Measurements from ENCODE around the gene DAAM1.
A peak's percentile ranks its signal among the peaks of the same experiment; 100 is the strongest.

Gene DAAM1

GRCh38 chr14:59377991-59378601, 189.6 kb downstream of the DAAM1 start:
- Histone ChIP-seq H3K79me2 (no peaks in the 10 kb centered on the region), H3K4me1 (peaks cover 15% of the 10 kb centered on the region), H3K9ac (no peak overlapping the region), H3K27ac (no peak overlapping the region), H3K27me3 (ENCODE audit: control insufficient read depth, insufficient read depth, low read length) (no peaks in the 10 kb centered on the region), H3K4me2 (ENCODE audit: low read length) (no peak overlapping the region), H3K9me3 (ENCODE audit: control insufficient read depth, low read length) (no peaks in the 10 kb centered on the region), H2AFZ (peak overlapping the region; percentile 71), H3K4me3 (ENCODE audit: low read depth, low read length) (no peak overlapping the region), H3K36me3 (ENCODE audit: control insufficient read depth, insufficient read depth, low read length) (no peaks in the 10 kb centered on the region)
- TF ChIP-seq, protein P1, sequence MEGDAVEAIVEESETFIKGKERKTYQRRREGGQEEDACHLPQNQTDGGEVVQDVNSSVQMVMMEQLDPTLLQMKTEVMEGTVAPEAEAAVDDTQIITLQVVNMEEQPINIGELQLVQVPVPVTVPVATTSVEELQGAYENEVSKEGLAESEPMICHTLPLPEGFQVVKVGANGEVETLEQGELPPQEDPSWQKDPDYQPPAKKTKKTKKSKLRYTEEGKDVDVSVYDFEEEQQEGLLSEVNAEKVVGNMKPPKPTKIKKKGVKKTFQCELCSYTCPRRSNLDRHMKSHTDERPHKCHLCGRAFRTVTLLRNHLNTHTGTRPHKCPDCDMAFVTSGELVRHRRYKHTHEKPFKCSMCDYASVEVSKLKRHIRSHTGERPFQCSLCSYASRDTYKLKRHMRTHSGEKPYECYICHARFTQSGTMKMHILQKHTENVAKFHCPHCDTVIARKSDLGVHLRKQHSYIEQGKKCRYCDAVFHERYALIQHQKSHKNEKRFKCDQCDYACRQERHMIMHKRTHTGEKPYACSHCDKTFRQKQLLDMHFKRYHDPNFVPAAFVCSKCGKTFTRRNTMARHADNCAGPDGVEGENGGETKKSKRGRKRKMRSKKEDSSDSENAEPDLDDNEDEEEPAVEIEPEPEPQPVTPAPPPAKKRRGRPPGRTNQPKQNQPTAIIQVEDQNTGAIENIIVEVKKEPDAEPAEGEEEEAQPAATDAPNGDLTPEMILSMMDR (IDR thresholded peaks at IDR 0.05), result no peak

DNA sequence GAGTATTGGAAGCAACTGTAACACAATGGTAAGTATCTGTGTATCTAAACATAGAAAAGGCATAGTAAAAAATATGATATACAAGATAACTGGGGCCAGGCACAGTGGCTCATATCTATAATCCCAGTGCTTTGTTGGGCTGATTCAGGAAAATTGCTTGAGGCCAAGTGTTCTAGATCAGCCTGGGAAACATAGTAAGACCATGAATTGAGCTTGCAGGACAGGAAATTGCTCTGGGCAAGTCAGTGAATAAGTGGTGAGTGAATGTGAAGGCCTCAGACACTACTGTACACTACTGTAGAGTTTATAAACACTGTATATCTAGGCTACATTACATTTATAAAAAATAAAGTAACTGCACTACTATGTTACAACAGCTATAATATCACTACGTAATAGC, 201.5 kb downstream of the DAAM1 start:
- Histone ChIP-seq H3K4me2 (ENCODE audit: low read length) (no peak overlapping the region), H3K27ac (no peak overlapping the region), H3K79me2 (no peaks in the 10 kb centered on the region), H3K27me3 (ENCODE audit: control insufficient read depth, insufficient read depth, low read length) (no peaks in the 10 kb centered on the region), H3K36me3 (ENCODE audit: control insufficient read depth, insufficient read depth, low read length) (no peaks in the 10 kb centered on the region), H2AFZ (no peak overlapping the region), H3K9me3 (ENCODE audit: control insufficient read depth, low read length) (no peaks in the 10 kb centered on the region), H3K9ac (no peak overlapping the region), H3K4me1 (no peaks in the 10 kb centered on the region), H3K4me3 (ENCODE audit: low read depth, low read length) (no peak overlapping the region)
- TF ChIP-seq, protein P1 (IDR thresholded peaks at IDR 0.05), result no peak

- Histone ChIP-seq H3K27ac (no peak overlapping the region), H3K9ac (no peak overlapping the region), H3K4me2 (ENCODE audit: low read length) (no peak overlapping the region), H2AFZ (no peak overlapping the region), H3K27me3 (ENCODE audit: control insufficient read depth, insufficient read depth, low read length) (no peaks in the 10 kb centered on the region), H3K4me1 (no peaks in the 10 kb centered on the region), H3K79me2 (no peaks in the 10 kb centered on the region), H3K4me3 (ENCODE audit: low read depth, low read length) (no peak overlapping the region), H3K36me3 (ENCODE audit: control insufficient read depth, insufficient read depth, low read length) (no peaks in the 10 kb centered on the region), H3K9me3 (ENCODE audit: control insufficient read depth, low read length) (no peaks in the 10 kb centered on the region)
- TF ChIP-seq, protein P1 (IDR thresholded peaks at IDR 0.05), result no peak
Measured at GRCh38 chr14:59391388-59391787, 202.9 kb downstream of the DAAM1 start.

DNA sequence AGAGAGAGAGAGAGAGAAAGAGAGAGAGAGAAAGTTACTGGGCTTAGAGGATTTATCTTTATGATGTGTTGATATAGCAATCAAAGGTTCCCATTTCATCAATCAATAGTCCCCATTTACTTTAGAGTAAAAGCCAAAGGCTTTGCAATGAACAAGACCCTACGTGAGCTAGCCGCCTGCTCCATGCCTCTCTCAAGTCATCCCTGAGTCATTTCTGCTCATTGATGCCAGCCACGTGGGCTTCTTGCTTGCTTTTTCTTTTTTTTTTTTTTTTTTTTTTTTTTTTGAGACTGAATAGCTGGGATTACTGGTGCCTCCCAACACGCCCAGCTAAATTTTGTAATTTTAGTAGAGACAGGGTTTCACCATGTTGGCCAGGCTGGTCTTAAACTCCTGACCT, 205.8 kb downstream of the DAAM1 start:
- Histone ChIP-seq H3K9me3 (ENCODE audit: control insufficient read depth, low read length) (no peaks in the 10 kb centered on the region), H3K4me1 (no peaks in the 10 kb centered on the region), H3K4me2 (ENCODE audit: low read length) (no peak overlapping the region), H2AFZ (no peak overlapping the region), H3K27ac (no peak overlapping the region), H3K79me2 (no peaks in the 10 kb centered on the region), H3K27me3 (ENCODE audit: control insufficient read depth, insufficient read depth, low read length) (no peaks in the 10 kb centered on the region), H3K36me3 (ENCODE audit: control insufficient read depth, insufficient read depth, low read length) (no peaks in the 10 kb centered on the region), H3K9ac (no peak overlapping the region), H3K4me3 (ENCODE audit: low read depth, low read length) (no peak overlapping the region)
- TF ChIP-seq, protein P1 (IDR thresholded peaks at IDR 0.05), result no peak

DNA sequence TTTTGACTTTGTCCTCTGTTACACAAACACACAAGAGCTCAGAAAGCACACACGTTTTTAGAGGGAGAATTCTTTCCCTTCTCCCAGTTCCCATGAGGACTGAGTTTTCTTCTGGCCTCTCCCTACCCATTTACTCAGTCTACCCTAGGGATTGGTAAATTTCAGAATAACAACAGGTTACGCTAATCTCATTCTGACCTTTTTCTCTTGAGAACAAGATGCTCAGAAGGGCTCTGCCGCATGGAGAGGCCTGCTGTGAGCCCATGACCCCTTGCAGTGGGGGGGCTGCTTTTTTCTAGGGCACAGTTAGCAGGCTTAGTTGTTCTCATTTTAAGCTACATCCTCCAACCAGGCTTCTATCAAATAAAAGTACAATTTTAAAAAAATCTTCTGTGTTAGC, 207.2 kb downstream of the DAAM1 start:
- no peaks in the 10 kb centered on the region for H3K27me3 ChIP-seq (ENCODE audit: control insufficient read depth, insufficient read depth, low read length)

More for the DNA sequence above, 207.2 kb downstream of the DAAM1 start:
- Histone ChIP-seq H3K4me1 (no peaks in the 10 kb centered on the region), H2AFZ (no peak overlapping the region), H3K9me3 (ENCODE audit: control insufficient read depth, low read length) (no peaks in the 10 kb centered on the region), H3K4me3 (ENCODE audit: low read depth, low read length) (no peak overlapping the region), H3K27ac (no peak overlapping the region), H3K36me3 (ENCODE audit: control insufficient read depth, insufficient read depth, low read length) (no peaks in the 10 kb centered on the region), H3K79me2 (no peaks in the 10 kb centered on the region), H3K4me2 (ENCODE audit: low read length) (no peak overlapping the region), H3K9ac (no peak overlapping the region)
- TF ChIP-seq, protein P1 (IDR thresholded peaks at IDR 0.05), result no peak
